DOHH2 (cell line): ENCODE measurements around the gene SULT4A1.

ENCODE experiments used
- EZH2phosphoT487 ChIP-seq: fragments of 200-600 bp; sonication (generic); IDR thresholded peaks from 2 replicates; pipeline ENCODE4 v1.6.1; 2017; ENCODE audit warnings: borderline replicate concordance, mild to moderate bottlenecking, antibody characterized with exemption, low read length, moderate library complexity, mixed read lengths
- TF ChIP-seq, protein P1 (sequence below): fragments of 200-600 bp; sonication (generic); IDR thresholded peaks from one replicate; pipeline ENCODE4 v1.5.1; 2014; ENCODE audit warnings: antibody characterized with exemption, mild to moderate bottlenecking, low read depth, low read length; ENCODE audit not compliant: poor library complexity, severe bottlenecking

DNA sequence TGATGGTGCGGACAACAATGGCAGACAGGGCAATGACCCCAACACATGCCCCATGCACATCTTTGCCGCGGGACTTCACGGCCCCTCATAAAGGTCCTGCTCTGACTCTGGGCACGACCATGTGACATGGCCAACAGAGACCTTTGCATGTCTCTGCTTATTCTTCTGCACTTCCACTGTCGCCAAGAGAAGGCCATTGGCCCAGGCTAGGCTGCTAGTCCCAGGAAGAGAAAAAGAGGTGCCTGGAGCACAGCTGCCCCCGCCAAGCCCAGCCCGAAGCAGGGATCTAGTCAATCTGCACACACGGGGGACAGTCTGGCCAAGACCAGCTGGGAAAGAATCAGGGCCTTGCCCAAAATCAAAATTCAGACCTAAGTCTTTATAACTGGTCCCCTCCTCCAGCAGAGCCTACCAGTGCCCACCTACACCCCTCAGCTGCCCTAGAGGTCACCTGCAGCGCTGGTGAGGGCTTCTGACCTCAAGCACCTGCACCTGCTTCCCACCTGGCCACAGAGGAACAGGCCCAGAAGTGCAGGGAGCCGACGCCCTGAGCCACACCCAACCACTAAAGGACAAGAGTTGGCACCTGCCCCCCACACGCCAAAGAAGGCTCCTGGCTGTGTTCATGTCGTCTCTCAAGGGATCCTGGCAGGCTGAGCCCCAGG lies 8.1 kb downstream of the SULT4A1 start:
- no peak for TF ChIP-seq EZH2phosphoT487
- TF ChIP-seq, protein P1, sequence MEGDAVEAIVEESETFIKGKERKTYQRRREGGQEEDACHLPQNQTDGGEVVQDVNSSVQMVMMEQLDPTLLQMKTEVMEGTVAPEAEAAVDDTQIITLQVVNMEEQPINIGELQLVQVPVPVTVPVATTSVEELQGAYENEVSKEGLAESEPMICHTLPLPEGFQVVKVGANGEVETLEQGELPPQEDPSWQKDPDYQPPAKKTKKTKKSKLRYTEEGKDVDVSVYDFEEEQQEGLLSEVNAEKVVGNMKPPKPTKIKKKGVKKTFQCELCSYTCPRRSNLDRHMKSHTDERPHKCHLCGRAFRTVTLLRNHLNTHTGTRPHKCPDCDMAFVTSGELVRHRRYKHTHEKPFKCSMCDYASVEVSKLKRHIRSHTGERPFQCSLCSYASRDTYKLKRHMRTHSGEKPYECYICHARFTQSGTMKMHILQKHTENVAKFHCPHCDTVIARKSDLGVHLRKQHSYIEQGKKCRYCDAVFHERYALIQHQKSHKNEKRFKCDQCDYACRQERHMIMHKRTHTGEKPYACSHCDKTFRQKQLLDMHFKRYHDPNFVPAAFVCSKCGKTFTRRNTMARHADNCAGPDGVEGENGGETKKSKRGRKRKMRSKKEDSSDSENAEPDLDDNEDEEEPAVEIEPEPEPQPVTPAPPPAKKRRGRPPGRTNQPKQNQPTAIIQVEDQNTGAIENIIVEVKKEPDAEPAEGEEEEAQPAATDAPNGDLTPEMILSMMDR = no peak
